Stomach (tissue), 4 donors: ENCODE measurements around the gene HELLS.

Experiments
- EP300 ChIP-seq: sonication (generic); formaldehyde crosslinking; IDR thresholded peaks from one replicate; pipeline ENCODE4 v1.6.1; 2017; ENCODE audit warnings: antibody characterized with exemption
- TF ChIP-seq, protein P1 (sequence below), 7 experiments: fragments of 450-650 bp in 4 of 7; fragments of 200-600 bp in 3 of 7; sonication (generic) in 3 of 7; IDR thresholded peaks; one replicate each; pipeline ENCODE4 v1.5.1; 2016 to 2019; ENCODE audit warnings: antibody characterized with exemption in 7 of 7, control low read depth in 2 of 7, mild to moderate bottlenecking in 1 of 7

DNA sequence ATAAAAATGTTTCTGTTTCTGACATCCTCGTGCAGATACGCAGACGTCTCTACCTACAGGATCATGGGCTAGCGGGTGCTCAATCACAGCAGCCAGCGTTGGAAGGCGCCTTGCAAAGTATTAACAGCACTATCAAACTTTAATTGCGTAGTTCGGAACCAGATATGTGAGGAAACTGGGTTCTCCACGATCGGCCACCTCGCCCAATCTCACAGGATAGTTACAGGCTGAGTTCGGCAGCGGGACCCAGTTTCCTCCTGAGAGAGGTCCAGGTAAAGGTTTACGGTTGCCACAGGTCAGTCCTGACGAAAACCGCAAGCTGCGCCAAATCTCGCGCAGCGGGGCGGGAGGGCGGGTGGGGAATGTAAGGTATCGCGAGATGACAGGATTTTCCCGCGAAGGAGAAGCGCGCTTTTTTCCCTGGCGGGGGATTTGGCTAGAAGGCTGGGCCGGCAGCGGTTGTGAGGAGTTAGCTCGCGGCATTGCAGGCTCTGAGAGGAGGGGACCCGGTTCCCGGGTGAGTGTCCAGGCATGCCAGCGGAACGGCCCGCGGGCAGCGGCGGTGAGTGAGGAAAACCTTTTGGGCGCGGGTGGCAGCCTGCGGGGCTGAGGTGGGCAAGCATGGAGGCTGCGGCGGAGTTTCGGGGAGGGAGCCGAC, at the start of gene HELLS:
- TF ChIP-seq, protein P1, sequence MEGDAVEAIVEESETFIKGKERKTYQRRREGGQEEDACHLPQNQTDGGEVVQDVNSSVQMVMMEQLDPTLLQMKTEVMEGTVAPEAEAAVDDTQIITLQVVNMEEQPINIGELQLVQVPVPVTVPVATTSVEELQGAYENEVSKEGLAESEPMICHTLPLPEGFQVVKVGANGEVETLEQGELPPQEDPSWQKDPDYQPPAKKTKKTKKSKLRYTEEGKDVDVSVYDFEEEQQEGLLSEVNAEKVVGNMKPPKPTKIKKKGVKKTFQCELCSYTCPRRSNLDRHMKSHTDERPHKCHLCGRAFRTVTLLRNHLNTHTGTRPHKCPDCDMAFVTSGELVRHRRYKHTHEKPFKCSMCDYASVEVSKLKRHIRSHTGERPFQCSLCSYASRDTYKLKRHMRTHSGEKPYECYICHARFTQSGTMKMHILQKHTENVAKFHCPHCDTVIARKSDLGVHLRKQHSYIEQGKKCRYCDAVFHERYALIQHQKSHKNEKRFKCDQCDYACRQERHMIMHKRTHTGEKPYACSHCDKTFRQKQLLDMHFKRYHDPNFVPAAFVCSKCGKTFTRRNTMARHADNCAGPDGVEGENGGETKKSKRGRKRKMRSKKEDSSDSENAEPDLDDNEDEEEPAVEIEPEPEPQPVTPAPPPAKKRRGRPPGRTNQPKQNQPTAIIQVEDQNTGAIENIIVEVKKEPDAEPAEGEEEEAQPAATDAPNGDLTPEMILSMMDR (IDR thresholded peaks at IDR 0.05): no peak
- TF ChIP-seq EP300: no peak
